Parathyroid adenoma (tissue), 2 donors: Measurements from ENCODE around the gene EP300.
"Not testable (repeated sequence)": the region's sequence is repeated elsewhere in the genome, so short reads cannot be mapped to it uniquely, and the experiment has no call there.

Experiments used
- H2AFZ ChIP-seq: fragments of 300-600 bp; sonication (generic); one replicate; pipeline ENCODE4 v1.7.0; 2017; ENCODE audit warnings: antibody characterized with exemption, mild to moderate bottlenecking
- H3K27ac ChIP-seq: fragments of 300-600 bp; sonication (generic); one replicate; pipeline ENCODE4 v1.7.0; 2017
- H3K27me3 ChIP-seq: fragments of 300-600 bp; sonication (generic); one replicate; pipeline ENCODE4 v1.7.0; 2017; ENCODE audit warnings: low read length; ENCODE audit not compliant: control insufficient read depth, insufficient read depth
- H3K36me3 ChIP-seq: fragments of 300-600 bp; sonication (generic); one replicate; pipeline ENCODE4 v1.7.0; 2017; ENCODE audit warnings: low read length; ENCODE audit not compliant: control insufficient read depth, insufficient read depth
- H3K4me1 ChIP-seq: fragments of 300-600 bp; sonication (generic); one replicate; pipeline ENCODE4 v1.7.0; 2017; ENCODE audit warnings: control low read depth
- H3K4me2 ChIP-seq: fragments of 300-600 bp; sonication (generic); one replicate; pipeline ENCODE4 v1.7.0; 2017; ENCODE audit warnings: low read length
- H3K4me3 ChIP-seq: fragments of 300-600 bp; sonication (generic); one replicate; pipeline ENCODE4 v1.7.0; 2017; ENCODE audit warnings: low read depth, low read length
- H3K79me2 ChIP-seq: fragments of 300-600 bp; sonication (generic); one replicate; pipeline ENCODE4 v1.7.0; 2017; ENCODE audit warnings: control low read depth
- H3K9ac ChIP-seq: fragments of 300-600 bp; sonication (generic); one replicate; pipeline ENCODE4 v1.7.0; 2017; ENCODE audit warnings: mild to moderate bottlenecking
- H3K9me3 ChIP-seq: fragments of 300-600 bp; sonication (generic); one replicate; pipeline ENCODE4 v1.7.0; 2017; ENCODE audit warnings: low read length; ENCODE audit not compliant: control insufficient read depth
- CTCF ChIP-seq: fragments of 300-600 bp; sonication (generic); IDR thresholded peaks from one replicate; pipeline ENCODE4 v1.7.0; 2017; ENCODE audit warnings: antibody characterized with exemption, mild to moderate bottlenecking
- donor health status: primary hyperparathyroidism.

Gene EP300

GRCh38 chr22:41178425-41178975 is 86.1 kb downstream of the EP300 start:
- H3K4me3 ChIP-seq = no peak overlapping the region
- H3K79me2 ChIP-seq = no peaks in the 10 kb centered on the region
- no peaks in the 10 kb centered on the region for H3K9me3 ChIP-seq
- H3K9ac ChIP-seq = no peak overlapping the region
- no peaks in the 10 kb centered on the region for H3K4me1 ChIP-seq
- no peaks in the 10 kb centered on the region for H3K36me3 ChIP-seq
- H2AFZ ChIP-seq = no peak overlapping the region
- H3K27ac ChIP-seq = no peak overlapping the region
- no peaks in the 10 kb centered on the region for H3K27me3 ChIP-seq
- no peak for TF ChIP-seq CTCF
- H3K4me2 ChIP-seq = no peak overlapping the region

- not testable (repeated sequence) for H3K27ac ChIP-seq, H2AFZ ChIP-seq, H3K9me3 ChIP-seq, H3K27me3 ChIP-seq, H3K4me1 ChIP-seq, H3K79me2 ChIP-seq, H3K4me2 ChIP-seq, H3K4me3 ChIP-seq, H3K9ac ChIP-seq, H3K36me3 ChIP-seq
These were observed 88.0 kb downstream of the EP300 start for GRCh38 chr22:41180362-41180761.

- Histone ChIP-seq H3K27ac (no peak overlapping the region), H2AFZ (no peak overlapping the region), H3K4me1 (no peaks in the 10 kb centered on the region), H3K4me2 (no peak overlapping the region), H3K27me3 (no peaks in the 10 kb centered on the region), H3K9ac (no peak overlapping the region), H3K4me3 (no peak overlapping the region), H3K36me3 (no peaks in the 10 kb centered on the region), H3K9me3 (no peaks in the 10 kb centered on the region), H3K79me2 (no peaks in the 10 kb centered on the region)
- no peak for TF ChIP-seq CTCF
These were observed 88.5 kb downstream of the EP300 start for GRCh38 chr22:41180926-41181325.

- Histone ChIP-seq H3K27me3 (no peaks in the 10 kb centered on the region), H3K79me2 (no peaks in the 10 kb centered on the region), H3K4me1 (no peaks in the 10 kb centered on the region), H2AFZ (no peak overlapping the region), H3K9me3 (no peaks in the 10 kb centered on the region), H3K27ac (no peak overlapping the region), H3K9ac (no peak overlapping the region), H3K36me3 (no peaks in the 10 kb centered on the region), H3K4me3 (no peak overlapping the region), H3K4me2 (no peak overlapping the region)
- no peak for TF ChIP-seq CTCF
These were observed 89.2 kb downstream of the EP300 start for GRCh38 chr22:41181349-41182241.

- Histone ChIP-seq H3K27me3 (no peaks in the 10 kb centered on the region), H2AFZ (no peak overlapping the region), H3K4me2 (no peak overlapping the region), H3K9me3 (no peaks in the 10 kb centered on the region), H3K79me2 (no peaks in the 10 kb centered on the region), H3K4me1 (no peaks in the 10 kb centered on the region), H3K4me3 (no peak overlapping the region), H3K27ac (no peak overlapping the region), H3K36me3 (no peaks in the 10 kb centered on the region), H3K9ac (no peak overlapping the region)
- TF ChIP-seq CTCF = no peak
These were observed 92.3 kb downstream of the EP300 start for GRCh38 chr22:41184679-41185078.
